B cell (primary cell): ENCODE data around the gene RBM6. TPM values are rescaled to one million over a fixed set of nuclear protein-coding genes. Genes with fewer than 3 reads are reported as not detected.

Source experiments
- ATAC-seq: fragments of 200-7000 bp; cut with Tn5 transposase; one replicate; pipeline ENCODE4 v1.10.0; 2021; ENCODE audit warnings: low read depth, mild to moderate bottlenecking, moderate number of reproducible peaks, moderate library complexity
- CTCF ChIA-PET: fragments of 350-600 bp; sonication (Branson Sonifier 250); formaldehyde crosslinking; loops from one replicate; lab custom pipeline; 2021; ENCODE audit warnings: antibody characterized with exemption, inconsistent platforms; lab: Charles Lee
- POLR2A ChIA-PET: fragments of 350-600 bp; sonication (Branson Sonifier 250); formaldehyde crosslinking; loops from one replicate; lab custom pipeline; 2021; ENCODE audit warnings: antibody characterized with exemption; lab: Charles Lee
- DNase-seq: peaks from one replicate; pipeline ENCODE4 v3.0.0; 2013
- H2AFZ ChIP-seq: 2 replicates; pipeline ENCODE4 v1.6.1; 2012; ENCODE audit warnings: mild to moderate bottlenecking, low read depth, low read length; ENCODE audit not compliant: insufficient read depth, poor library complexity, severe bottlenecking
- H3K27ac ChIP-seq, 2 donors: 1 replicate in 1 of 2; 2 replicates in 1 of 2; pipeline ENCODE4 v1.5.1; 2012 to 2013; ENCODE audit warnings: low read length in 2 of 2, mild to moderate bottlenecking in 2 of 2, moderate library complexity in 1 of 2
- H3K27me3 ChIP-seq, 4 experiments: fragments of 200-600 bp in 1 of 4; sonication (generic) in 1 of 4; replicated peaks in 1 of 4; 1 replicate in 2 of 4; 2 replicates in 2 of 4; pipeline versions ENCODE4 v1.6.1 to v1.7.0; 2013 to 2016; ENCODE audit warnings: low read length in 3 of 4, mild to moderate bottlenecking in 2 of 4, mixed read lengths in 1 of 4, moderate library complexity in 1 of 4; ENCODE audit not compliant: insufficient read depth in 4 of 4, control insufficient read depth in 3 of 4; ENCODE audit errors: control extremely low read depth in 1 of 4
- H3K36me3 ChIP-seq, 2 experiments: replicated peaks in 1 of 2; 1 replicate in 1 of 2; 2 replicates in 1 of 2; pipeline versions ENCODE4 v1.6.1 to v1.7.1; 2013; ENCODE audit warnings: low read length in 1 of 2; ENCODE audit not compliant: insufficient read depth in 2 of 2, control insufficient read depth in 1 of 2; ENCODE audit errors: control extremely low read depth in 1 of 2, extremely low read depth in 1 of 2
- H3K4me1 ChIP-seq, 2 donors: fragments of 200-600 bp in 1 of 2; sonication (generic) in 1 of 2; 1 replicate in 1 of 2; 2 replicates in 1 of 2; pipeline versions ENCODE4 v1.5.1 to v1.6.1; 2013 to 2017; ENCODE audit warnings: low read length in 2 of 2; ENCODE audit not compliant: control insufficient read depth in 2 of 2, insufficient read depth in 2 of 2
- H3K4me2 ChIP-seq: replicated peaks from 2 replicates; pipeline ENCODE3; 2012; ENCODE audit warnings: mild to moderate bottlenecking, low read depth, low read length; ENCODE audit not compliant: poor library complexity, severe bottlenecking
- H3K4me3 ChIP-seq, 5 experiments: fragments of 200-600 bp in 1 of 5; sonication (generic) in 1 of 5; 1 replicate in 3 of 5; 2 replicates in 2 of 5; pipeline versions ENCODE4 v1.5.1 to v1.7.0; 2011 to 2016; ENCODE audit warnings: low read length in 4 of 5, mild to moderate bottlenecking in 4 of 5, low read depth in 2 of 5, control low read depth in 1 of 5, moderate library complexity in 1 of 5; ENCODE audit not compliant: insufficient read depth in 1 of 5; ENCODE audit errors: control extremely low read depth in 1 of 5, extremely low read depth in 1 of 5
- H3K79me2 ChIP-seq: fragments of 200-600 bp; sonication (generic); one replicate; pipeline ENCODE4 v1.6.0; 2016; ENCODE audit warnings: low read length; ENCODE audit not compliant: control insufficient read depth, insufficient read depth
- H3K9ac ChIP-seq: fragments of 200-600 bp; sonication (generic); 2 replicates; pipeline ENCODE4 v1.6.1; 2017; ENCODE audit warnings: mild to moderate bottlenecking, low read length, moderate library complexity
- H3K9me3 ChIP-seq, 3 donors: one replicate each; pipeline versions ENCODE4 v1.6.1 to v1.7.1; 2013; ENCODE audit warnings: low read length in 2 of 3; ENCODE audit not compliant: control insufficient read depth in 2 of 3, insufficient read depth in 1 of 3; ENCODE audit errors: control extremely low read depth in 1 of 3
- H4K20me1 ChIP-seq: 2 replicates; pipeline ENCODE4 v1.6.0; 2012; ENCODE audit warnings: mild to moderate bottlenecking, low read length; ENCODE audit not compliant: insufficient read depth, control insufficient read depth, poor library complexity, severe bottlenecking
- H3K27ac Mint-ChIP-seq: one replicate; pipeline ENCODE4 v1.8.0; 2021; ENCODE audit warnings: mixed read lengths
- H3K27me3 Mint-ChIP-seq: one replicate; pipeline ENCODE4 v1.8.0; 2021; ENCODE audit warnings: mixed read lengths
- H3K4me1 Mint-ChIP-seq: one replicate; pipeline ENCODE4 v1.8.0; 2021; ENCODE audit warnings: mixed read lengths
- H3K4me3 Mint-ChIP-seq: one replicate; pipeline ENCODE4 v1.8.0; 2021; ENCODE audit warnings: mixed read lengths
- H3K9me3 Mint-ChIP-seq: one replicate; pipeline ENCODE4 v1.8.0; 2022; ENCODE audit warnings: mixed read lengths; ENCODE audit not compliant: insufficient read depth
- EZH2 ChIP-seq: IDR thresholded peaks from 2 replicates; pipeline ENCODE4 v1.6.1; 2012; ENCODE audit warnings: borderline replicate concordance, low read depth, mild to moderate bottlenecking, moderate library complexity, low read length; ENCODE audit not compliant: insufficient read depth, poor library complexity, severe bottlenecking
- whole genome bisulfite sequencing: methylation state at CpG from one replicate; pipeline ENCODE4 v1.1.5; 2013; ENCODE audit warnings: missing lambda C conversion rate; ENCODE audit not compliant: insufficient coverage; 5-methylcytosine and 5-hydroxymethylcytosine counted together
- intact Hi-C: fragments of 100-400 bp; cut with micrococcal nuclease; formaldehyde crosslinking; loops from one replicate; pipeline ENCODE4 v1.10.0; 2022
- polyA plus RNA-seq: library from polyadenylated mRNA; depleted of rRNA; stranded (reverse); fragments of >200 nt; gene quantifications from 2 replicates; pipeline ENCODE4 v1.2.3, GENCODE V29; 2012
- total RNA-seq, 2 donors: library from RNA; stranded (reverse); fragments of 120-200 nt in 1 of 2; gene quantifications; 1 replicate in 1 of 2; 2 replicates in 1 of 2; pipeline versions ENCODE4 v1.2.3 to v1.2.4, GENCODE V29; 2013 to 2022
- TF ChIP-seq, protein P1 (sequence below): fragments of 200-600 bp; IDR thresholded peaks from one replicate; pipeline ENCODE4 v1.8.0; 2022; ENCODE audit warnings: antibody characterized with exemption, mild to moderate bottlenecking

Gene RBM6
- total and polyA plus RNA-seq, 2 donors (not counting 1 experiment from before 2014, with no cell fraction given) = 223 to 285 TPM

DNA sequence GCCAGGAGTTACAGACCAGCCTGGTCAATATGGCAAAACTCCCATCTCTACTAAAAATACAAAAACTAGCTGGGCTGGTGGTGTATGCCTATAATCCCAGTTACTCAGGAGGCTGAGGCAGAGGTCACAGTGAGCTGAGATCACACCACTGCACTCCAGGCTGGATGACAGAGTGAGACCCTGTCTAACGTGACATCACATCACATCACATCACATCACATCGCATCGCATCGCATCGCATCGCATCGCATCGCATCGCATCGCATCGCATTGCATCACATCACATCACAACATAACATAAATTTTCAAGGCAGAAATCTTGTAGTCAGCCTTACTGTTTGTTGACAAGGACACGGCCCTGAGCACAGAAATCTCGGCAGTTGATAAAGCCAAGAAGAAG is 44.4 kb downstream of the RBM6 start:
- ChIA-PET POLR2A (no interaction called here), CTCF (interaction anchor here (0.6 to 0.7 kb wide), 2 partner anchors 38 to 701 kb away, joined by 3 read pairs; no protein-coding TSS in a partner anchor)
- TF ChIP-seq EZH2 = no peak
- TF ChIP-seq, protein P1, sequence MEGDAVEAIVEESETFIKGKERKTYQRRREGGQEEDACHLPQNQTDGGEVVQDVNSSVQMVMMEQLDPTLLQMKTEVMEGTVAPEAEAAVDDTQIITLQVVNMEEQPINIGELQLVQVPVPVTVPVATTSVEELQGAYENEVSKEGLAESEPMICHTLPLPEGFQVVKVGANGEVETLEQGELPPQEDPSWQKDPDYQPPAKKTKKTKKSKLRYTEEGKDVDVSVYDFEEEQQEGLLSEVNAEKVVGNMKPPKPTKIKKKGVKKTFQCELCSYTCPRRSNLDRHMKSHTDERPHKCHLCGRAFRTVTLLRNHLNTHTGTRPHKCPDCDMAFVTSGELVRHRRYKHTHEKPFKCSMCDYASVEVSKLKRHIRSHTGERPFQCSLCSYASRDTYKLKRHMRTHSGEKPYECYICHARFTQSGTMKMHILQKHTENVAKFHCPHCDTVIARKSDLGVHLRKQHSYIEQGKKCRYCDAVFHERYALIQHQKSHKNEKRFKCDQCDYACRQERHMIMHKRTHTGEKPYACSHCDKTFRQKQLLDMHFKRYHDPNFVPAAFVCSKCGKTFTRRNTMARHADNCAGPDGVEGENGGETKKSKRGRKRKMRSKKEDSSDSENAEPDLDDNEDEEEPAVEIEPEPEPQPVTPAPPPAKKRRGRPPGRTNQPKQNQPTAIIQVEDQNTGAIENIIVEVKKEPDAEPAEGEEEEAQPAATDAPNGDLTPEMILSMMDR = no peak
- no peak for ATAC-seq
- Histone ChIP-seq H3K4me1 (no peaks in the 10 kb centered on the region), H3K36me3 (peaks cover 0 to 30% of the 10 kb centered on the region in 2 experiments), H2AFZ (no peak overlapping the region), H3K9me3 (no peaks in the 10 kb centered on the region), H3K4me2 (no peak overlapping the region), H4K20me1 (peaks cover 27% of the 10 kb centered on the region), H3K27me3 (no peaks in the 10 kb centered on the region), H3K9ac (no peak overlapping the region), H3K79me2 (peaks cover 63% of the 10 kb centered on the region), H3K27ac (no peak overlapping the region), H3K4me3 (no peak overlapping the region)
- H3K9me3 Mint-ChIP-seq = no peaks in the 10 kb centered on the region
- H3K27me3 Mint-ChIP-seq = no peaks in the 10 kb centered on the region
- WGBS = 56% methylated on average over 6 of the region's 13 CpGs
- no peak overlapping the region for H3K4me3 Mint-ChIP-seq
- intact Hi-C loops = no loop called here
- H3K27ac Mint-ChIP-seq = no peak overlapping the region
- DNase-seq = no peak
- H3K4me1 Mint-ChIP-seq = no peaks in the 10 kb centered on the region

DNA sequence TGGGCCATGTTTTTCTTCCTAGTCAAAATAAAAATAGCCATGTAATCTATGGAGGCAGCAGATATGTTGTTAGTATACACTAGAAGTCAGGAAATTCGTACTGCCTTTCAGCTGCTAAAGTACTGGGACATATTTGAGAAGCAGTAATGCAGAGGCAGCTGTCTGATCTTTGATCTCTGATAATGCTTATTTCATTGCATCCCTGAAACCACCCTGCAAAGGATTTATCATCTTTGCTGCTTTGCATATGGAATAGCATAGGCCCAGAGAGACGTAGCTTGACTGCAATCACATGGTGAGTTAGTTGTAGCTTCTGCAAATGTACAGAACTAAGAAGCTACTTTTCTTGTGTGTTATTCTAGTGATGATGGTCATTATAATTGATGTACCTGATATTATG is 52.4 kb downstream of the RBM6 start:
- H2AFZ ChIP-seq = no peak overlapping the region

More for the DNA sequence above, 52.4 kb downstream of the RBM6 start:
- Histone ChIP-seq H3K4me2 (no peak overlapping the region), H3K9ac (no peak overlapping the region), H3K4me3 (no peak overlapping the region), H4K20me1 (peaks cover 31% of the 10 kb centered on the region), H3K4me1 (no peaks in the 10 kb centered on the region), H3K79me2 (peaks cover 53% of the 10 kb centered on the region), H3K9me3 (no peaks in the 10 kb centered on the region), H3K27ac (no peak overlapping the region), H3K36me3 (peaks cover 14 to 32% of the 10 kb centered on the region in 2 experiments), H3K27me3 (no peaks in the 10 kb centered on the region)
- DNase-seq (no peak), ATAC-seq (no peak)
- H3K4me3 Mint-ChIP-seq = no peak overlapping the region
- 84% methylated on average over 2 of the region's 2 CpGs for WGBS
- H3K4me1 Mint-ChIP-seq = peaks cover 2% of the 10 kb centered on the region
- H3K9me3 Mint-ChIP-seq = no peaks in the 10 kb centered on the region
- no peak overlapping the region for H3K27ac Mint-ChIP-seq
- H3K27me3 Mint-ChIP-seq = no peaks in the 10 kb centered on the region
- POLR2A ChIA-PET = no interaction called here
- intact Hi-C loops = no loop called here
- CTCF ChIA-PET = interaction anchor here (0.7 kb wide), 1 partner anchor 10 kb away, joined by 3 read pairs; no protein-coding TSS in a partner anchor
- TF ChIP-seq, protein P1 = no peak
- no peak for TF ChIP-seq EZH2
